HG02759 (cell line): ENCODE measurements around the gene FXR2.
"Not testable (repeated sequence)": the region's sequence is repeated elsewhere in the genome, so short reads cannot be mapped to it uniquely, and the experiment has no call there.

Experiments
- ATAC-seq: cut with Tn5 transposase; IDR thresholded peaks from one replicate; pipeline ENCODE4 v1.9.1; 2021; ENCODE audit warnings: mild to moderate bottlenecking, moderate library complexity; ENCODE audit not compliant: unreplicated experiment

FXR2 gene

DNA sequence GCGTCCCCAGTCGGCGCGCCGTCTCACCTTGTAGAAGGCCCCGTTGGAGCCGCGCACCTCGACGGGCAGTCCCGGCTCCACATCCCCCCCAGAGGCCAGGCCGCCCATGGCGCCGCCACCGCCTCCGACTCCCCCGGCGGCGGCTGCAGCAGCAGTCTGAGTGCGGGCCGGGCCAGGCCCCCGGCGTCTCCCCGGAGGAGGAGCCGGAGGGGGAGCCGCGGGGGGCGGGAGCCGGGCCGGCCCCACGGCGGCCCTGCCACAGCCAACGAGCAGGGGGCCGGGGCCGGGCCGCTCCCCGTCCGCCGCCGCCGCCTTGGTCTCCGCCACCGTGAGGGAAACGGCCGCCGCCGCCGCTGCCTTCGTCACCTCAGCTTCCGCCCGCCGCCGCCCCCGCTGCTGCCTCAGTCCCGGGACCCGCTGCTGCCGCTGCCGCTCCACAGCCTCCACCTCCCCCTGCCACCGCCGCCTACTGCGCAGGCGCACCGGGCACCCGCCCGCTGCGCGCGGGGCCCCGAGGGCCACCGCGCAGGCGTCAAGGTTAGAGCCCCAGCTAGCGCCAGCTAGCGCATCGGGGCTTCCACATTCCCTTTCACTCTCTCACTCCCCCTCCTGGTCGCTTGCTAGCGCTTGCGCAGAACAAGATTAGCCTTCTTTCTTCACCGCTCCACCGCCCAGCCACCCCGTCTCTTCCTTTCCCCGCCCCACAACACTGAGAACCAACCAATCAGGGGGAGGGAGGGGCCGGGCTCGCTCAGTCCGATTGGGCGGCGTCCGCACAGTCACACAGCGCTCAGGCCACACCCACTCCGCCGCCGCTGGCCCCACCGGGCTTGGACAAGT is at the start of gene FXR2:
Gene FXR2, minus strand, starts transcription at position 473 of the 840 bp plus-strand sequence. Its CDS starts 365 bp downstream, at position 108.
- ATAC-seq: peak; percentile 84

DNA sequence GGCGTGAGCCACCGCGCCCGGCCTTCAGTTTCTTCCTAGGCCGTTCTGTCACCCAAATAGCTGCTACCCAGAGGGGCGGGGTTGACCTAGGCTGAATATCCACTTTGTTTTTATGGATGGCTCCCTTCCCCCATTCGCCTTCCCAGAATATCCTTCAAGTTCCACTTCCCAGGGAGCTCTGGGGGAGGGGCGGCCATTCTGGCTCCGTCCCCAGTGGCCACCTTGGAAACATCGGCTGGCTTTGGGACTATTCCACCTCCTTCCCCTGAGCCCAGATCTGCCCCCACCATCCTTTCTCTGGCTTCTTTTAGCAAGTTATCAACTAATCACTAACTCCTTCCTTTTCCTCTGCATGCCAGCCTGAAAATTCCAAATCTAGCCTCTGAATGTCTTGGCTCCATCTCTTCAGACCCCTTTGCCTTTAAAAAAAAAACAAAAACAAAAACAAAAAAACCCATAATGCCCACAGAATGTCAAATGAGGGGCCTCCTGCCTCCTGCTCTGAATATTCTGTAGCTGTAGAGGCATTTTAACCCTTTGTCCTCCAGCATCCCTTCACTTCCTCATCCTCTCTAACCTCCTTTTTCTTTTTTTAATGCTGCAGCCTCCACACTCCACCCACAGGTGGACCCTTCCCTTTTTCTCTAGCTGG is 42.4 kb upstream of the FXR2 start:
- ATAC-seq: no peak

- no peak for ATAC-seq
These were observed 40.8 kb upstream of the FXR2 start for GRCh38 chr17:7655541-7655840.

DNA sequence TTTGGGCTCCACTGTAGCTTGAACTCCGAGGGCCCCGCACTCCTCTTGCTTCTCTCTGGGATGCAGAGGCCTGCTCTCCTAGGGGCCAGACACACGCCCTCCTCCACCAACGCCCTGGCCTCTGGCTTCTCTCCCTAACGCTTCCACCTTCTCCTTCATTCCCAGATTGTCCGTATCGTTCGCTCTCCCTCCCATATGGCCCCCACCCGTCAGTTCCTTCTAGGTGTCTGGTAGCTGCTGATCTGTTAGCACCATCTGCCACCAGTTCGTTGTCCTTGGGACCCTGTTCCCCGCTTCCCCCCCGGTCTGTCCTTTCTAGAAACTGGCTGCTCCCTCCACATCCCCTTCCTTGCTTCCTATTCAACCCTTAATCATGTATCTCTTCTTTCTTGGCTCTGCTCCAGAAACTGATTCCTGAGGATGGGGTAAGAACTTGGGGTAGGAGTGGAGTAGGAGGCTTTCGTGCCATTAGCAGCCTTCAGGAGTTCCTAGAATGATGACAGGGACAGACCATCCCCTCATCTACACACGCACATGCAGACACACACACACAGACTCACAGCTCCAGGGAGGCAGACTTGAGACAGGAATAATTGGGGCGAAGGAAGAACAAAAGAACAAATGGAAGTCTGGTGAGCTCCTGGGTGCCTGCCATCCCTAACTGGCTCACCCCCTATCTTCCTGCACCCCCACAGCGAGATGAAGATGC is 40.3 kb upstream of the FXR2 start:
- no peak for ATAC-seq

DNA sequence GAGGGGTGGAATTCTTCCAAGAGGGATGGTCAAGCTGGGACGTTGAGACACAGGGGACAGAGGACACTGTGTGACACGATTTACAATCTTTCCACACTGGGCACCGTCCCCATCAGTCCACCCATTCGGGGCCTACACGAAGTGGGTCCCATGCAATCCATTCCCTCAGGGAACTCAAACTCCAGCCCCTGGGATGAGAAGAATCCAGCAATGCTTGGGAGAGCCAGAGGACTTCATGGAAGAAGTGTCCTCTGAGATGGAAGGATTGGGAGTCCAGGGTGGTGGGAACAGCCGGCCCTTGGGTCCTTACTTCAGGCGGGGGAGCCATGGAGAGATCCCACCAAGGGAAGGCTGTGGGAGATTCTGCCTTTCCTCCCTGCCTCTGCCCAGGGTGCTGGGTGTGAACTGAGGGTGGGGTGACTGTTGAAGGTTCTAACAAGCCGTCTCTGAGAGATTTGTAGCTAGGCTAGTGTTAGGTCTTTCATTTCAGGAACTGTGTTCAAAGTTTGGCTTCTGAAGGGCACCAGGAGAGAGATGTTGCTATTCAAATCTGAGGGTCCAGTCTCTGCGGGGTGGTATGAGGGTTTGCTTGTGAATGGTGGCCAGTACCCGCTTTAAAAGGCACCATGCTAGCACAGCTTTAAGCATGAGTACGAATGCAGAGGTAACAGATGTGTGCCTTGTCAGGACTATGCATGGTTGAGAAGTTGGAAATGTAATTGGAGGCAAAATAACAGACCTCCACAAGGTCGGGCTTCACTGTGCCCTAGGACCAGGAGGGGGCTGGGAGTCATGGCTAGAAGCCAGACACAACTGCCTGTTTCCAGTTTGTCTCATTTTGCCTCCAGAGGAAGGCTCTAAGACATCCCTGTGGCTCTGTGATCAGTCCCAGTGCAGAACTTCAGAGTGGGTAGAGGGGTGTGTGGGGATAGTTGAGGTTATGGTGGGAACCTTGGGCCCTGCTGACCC is 38.0 kb upstream of the FXR2 start:
- ATAC-seq: no peak

DNA sequence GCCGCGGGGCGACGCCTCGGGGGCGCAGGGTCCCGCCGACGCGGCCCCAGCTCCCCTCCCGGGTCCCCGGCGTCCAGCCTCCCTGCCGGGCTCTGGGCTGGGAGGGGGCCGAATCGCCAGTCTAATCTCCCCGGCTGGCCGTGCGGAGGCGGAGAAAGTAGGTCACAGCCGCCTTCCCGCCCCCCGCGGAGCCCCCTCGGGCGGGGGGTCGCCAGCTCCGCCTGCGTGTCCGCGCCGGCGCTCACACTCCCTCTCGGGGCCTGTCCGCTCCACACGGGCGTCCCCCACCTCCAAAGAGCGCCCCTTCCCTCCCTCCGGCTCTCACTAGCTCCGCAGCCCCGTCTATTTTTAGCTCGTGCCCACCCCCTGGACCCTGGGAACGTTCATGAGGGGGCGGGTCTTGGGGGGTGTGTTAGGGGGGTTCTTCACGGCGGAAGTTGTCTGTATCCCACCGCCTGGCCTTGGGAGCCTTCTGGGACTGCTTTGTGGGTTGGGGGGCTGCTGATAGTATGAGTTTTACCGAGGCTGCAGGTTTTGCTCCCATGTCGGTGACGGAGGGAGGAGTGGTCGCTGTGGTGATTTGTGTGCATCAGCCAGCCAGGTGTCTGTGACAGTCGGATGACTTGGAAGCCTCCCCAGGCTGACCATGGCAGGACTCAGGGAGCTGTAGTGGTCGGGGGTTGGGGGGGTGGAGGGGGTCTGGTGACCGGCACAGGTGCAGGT is 37.1 kb upstream of the FXR2 start:
- ATAC-seq: no peak

DNA sequence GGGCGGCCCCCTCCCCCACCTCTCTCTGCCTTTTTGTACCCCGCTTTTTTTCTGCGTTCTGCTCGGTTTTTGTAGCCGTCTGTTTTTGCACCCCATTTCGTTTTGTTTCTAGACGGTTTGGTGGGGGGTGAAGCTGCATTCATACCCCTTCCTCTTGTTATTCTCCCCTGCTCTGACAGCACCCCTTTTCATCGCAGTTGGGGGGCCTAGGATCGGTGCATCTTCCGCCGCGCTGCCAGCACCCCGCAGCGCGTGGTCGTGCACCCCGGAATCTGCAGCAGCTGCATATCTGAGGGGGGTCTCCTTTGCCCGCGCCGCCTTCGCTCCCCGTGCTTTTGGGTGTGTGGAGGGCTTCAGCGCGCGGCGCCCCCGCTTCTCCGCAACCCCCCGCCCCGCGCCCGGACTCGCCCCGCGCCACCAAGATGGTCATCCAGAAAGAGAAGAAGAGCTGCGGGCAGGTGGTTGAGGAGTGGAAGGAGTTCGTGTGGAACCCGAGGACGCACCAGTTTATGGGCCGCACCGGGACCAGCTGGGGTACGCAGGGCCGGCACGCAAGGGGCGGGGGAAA is 36.5 kb upstream of the FXR2 start:
- no peak for ATAC-seq

DNA sequence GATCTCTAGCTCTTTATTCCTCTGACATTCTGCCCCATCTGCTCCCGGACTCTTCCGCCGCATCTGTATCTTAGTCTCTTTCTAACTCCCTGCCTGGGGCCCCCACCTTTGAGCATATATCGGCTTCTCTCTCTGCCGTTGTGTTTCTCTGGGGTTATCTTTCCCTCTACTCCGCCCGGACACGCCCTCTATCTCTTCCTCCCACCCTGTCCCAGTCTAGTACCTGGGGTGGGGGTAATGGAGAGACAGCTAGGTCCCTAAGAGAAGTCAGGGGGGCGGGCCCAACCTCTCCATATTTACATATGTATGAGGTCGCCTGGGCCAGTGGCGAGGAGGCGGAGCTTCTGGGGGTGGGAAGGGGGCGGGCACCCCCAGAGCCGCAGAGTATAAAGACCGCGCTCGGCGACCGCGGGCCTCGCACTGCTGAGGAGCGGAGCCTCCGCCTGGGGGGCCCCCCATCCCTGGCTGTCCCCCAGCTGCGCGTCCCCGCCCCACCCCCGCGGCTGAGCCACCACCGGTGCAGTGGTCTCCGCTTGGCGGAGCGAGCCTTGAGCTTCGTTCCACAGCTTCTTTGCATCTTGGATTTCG is 35.9 kb upstream of the FXR2 start, which contains the start of gene ATP1B2:
Gene ATP1B2, plus strand, starts transcription at position 418 of the 588 bp plus-strand sequence. CDS start 593 bp downstream, outside the sequence.
- ATAC-seq: no peak

- no peak for ATAC-seq
These were observed 32.3 kb upstream of the FXR2 start for GRCh38 chr17:7647018-7647417.

DNA sequence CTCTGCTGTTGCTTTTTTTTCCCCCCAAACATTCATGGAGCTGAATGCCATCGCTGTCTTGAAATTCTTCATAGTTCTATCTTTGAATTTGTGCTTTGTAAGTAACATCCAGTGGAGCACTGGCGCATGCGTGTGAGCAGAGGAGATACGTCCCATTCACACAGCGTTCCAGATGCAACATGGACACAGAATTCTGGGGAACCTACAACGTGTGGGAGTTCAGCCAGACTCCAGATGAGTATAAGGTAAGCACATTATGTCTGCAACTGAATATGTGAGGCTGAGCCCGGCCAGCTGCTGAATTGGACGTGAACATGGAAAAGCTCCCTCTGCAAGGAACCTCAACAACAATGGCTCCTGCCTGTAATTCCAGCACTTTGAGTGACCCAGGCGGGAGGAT is 31.8 kb upstream of the FXR2 start:
- ATAC-seq: no peak

DNA sequence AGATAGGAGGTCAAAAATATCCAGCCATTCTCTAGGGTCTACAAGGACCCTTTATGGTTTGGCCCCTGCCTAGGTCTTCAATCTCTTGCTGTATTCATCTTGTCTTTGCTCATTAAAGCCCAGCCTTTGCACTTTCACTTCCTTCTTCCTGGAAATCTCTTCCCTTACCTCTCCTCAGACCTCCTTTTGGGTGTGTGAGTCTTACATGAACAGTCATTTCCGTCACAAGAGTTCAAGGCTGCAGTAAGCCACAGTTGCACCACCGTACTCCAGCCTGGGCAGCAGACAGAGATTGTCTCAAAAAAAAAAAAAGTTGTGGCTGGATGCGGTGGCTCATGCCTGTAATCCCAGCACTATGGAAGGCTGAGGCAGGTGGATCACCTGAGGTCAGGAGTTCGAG is 30.1 kb upstream of the FXR2 start:
- ATAC-seq: no peak

DNA sequence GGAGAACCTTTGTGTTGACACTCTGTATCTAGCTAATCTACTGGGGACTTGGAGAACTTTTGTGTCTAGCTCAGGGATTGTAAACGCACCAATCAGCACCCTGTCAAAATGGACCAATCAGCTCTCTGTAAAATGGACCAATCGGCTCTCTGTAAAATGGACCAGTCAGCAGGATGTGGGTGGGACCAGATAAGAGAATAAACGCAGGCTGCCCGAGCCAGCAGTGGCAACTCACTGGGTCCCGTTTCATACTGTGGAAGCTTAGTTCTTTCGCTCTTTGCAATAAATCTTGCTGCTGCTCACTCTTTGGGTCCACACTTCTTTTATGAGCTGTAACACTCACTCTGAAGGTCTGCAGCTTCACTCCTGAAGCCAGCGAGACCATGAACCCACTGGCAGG is 26.9 kb upstream of the FXR2 start:
- ATAC-seq: not testable (repeated sequence)

- no peak for ATAC-seq
These were observed 26.1 kb upstream of the FXR2 start for GRCh38 chr17:7640783-7641182.

GRCh38 chr17:7636163-7636562 is 21.5 kb upstream of the FXR2 start:
- no peak for ATAC-seq

DNA sequence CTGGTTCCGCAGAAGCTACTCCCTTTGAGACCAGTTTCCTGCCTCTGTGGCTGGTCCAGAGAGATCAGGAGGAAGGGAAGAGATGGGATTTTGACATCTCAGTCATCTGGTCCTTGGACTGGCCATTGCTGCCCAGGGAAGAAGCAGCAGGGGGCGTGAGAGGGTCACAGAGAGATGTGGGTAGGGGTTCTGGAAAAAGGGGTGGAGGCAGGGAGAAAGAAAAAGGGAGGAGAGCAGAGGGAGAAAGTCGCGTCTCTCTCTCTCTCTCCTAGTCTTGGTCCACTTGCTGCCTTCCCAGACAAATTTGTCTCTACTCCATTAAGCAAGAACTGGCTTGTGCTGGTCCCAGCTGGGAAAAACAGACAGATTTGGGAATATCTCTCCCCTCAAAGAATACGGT is 19.7 kb upstream of the FXR2 start:
- ATAC-seq: no peak

DNA sequence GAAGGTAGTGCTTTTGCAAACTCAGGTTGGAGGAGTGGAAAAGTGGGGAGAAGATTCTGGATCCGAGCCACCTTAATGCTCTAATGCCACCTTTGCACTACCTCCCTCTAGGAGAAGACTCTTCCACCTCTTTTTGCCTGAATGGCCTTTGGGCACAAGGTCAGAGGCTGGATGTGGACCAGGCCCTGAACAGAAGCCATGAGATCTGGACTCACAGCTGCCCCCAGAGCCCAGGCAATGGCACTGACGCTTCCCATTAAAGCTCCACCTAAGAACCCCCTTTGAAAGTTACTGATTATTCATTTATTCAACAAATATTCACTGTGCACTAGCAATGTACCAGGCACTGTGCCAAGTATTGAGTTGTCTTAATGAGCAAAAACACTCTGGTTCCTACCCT is 18.4 kb upstream of the FXR2 start:
- no peak for ATAC-seq

DNA sequence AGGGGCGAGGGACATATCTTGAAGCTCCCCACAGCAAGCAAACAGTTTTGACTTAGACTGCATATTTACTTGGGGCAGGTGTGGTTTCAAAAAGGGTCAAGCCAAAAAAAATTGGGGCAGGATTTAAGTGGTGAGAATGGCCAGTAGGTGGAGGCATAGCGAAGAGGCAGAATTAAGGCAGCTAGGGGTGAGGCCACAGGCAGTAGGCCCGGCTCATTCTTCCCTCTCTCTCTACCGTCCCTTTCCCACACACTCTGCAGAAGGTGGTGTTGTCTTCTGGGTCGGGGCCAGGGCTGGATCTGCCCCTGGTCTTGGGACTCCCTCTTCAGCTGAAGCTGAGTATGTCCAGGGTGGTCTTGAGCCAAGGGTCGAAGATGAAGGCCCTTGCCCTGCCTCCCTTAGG is 17.8 kb upstream of the FXR2 start:
- ATAC-seq: no peak

GRCh38 chr17:7631398-7632380 is 17.0 kb upstream of the FXR2 start:
- ATAC-seq: no peak
